GM21515 (cell line): ENCODE measurements around the gene CEP131.
"Not testable (repeated sequence)": the region's sequence is repeated elsewhere in the genome, so short reads cannot be mapped to it uniquely, and the experiment has no call there.

ENCODE experiments used
- ATAC-seq: cut with Tn5 transposase; IDR thresholded peaks from one replicate; pipeline ENCODE4 v1.9.1; 2021; ENCODE audit not compliant: unreplicated experiment

The CEP131 gene

DNA sequence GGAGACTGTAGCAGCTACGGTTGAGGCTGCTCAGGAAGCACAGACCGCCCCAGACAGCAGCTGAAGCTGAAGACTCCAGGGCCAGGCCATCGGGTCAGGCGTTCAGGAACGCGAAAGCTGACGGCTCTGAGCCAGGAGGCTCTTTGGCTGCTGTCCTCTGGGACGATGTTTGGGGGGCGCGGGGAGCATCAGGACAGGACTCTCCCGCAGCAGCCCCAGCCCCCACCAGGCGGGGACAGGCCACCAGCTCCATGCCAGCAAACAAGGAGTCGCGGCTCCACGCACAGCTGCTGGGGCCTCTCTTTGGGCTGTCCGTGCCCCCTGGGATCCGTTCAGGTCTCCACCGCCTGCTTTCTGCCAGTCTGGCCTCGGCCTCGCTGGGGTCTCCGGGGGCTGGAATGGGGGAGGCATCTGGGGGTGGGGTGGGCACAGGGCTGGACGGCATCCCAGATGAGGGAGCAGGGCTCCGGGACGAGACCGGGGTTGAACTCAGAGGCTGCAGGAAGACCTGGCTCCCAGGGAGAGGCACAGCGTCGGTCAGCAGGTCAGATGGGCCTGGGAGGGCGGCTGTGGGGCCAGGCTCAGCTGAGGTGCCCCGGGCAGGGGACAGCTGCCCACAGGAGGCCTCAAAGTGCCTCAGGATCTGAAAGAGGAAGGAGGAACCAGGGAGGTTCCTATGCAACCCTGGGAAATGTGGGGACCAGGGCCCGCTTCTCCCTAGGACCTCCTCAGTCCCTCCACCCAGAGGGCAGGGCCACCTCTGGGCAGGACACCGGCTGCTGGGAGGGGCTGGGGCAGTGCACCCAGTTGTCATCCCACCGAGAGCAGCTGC lies 6.3 kb upstream of the CEP131 start:
- no peak for ATAC-seq

DNA sequence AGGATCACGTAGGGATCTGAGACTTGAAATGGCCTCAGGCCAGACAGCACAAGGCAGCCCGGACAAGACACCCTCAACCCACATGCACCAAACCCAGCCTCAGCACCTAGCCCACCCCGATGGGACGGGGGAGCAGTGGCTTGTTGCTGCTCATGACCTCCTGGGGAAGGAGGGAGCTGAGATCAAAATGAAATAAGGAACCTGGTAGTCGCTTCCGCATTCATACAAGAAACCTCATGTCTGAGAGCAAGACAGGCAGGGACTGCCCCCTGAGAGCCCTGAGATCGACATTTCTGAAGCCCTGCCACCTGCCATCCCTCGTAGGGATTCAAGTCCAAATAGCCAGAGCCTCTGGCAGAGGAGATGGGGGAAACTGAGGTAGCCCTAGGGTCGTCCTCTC lies 5.7 kb upstream of the CEP131 start:
- ATAC-seq, result no peak

DNA sequence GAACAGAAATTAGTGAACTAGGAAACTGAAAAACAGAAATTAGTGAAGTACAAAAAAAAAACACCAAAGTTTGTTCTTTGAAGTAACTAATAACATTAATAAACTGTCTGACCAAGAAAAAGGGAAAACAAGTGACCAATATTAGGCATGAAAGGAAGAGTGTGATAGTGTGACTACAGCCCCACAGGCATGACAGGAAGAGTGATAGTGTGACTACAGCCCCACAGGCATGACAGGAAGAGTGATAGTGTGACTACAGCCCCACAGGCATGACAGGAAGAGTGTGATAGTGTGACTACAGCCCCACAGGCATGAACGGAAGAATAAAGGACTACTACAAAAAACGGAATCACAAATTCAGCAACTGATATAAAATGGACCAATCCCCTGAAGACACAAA lies 4.9 kb upstream of the CEP131 start:
- not testable (repeated sequence) for ATAC-seq

DNA sequence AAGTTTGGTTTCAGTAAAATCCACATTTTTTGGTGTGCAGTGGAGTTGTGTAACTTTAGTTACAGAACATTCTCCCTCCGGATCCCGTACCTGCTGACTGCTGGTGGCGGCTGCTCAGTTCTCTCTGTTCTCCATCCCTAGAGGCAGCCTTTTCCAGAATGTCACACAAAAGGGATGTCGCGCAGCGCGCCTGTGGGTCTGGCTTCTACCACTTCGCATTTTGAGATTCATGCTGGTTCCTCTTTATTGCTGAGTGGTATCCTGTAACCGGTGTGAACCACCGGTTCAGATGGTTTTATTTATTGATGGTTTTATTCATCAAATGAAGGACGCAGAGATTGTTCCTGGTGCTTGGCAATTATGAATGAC lies 981 bp upstream of the CEP131 start:
- ATAC-seq, result no peak

DNA sequence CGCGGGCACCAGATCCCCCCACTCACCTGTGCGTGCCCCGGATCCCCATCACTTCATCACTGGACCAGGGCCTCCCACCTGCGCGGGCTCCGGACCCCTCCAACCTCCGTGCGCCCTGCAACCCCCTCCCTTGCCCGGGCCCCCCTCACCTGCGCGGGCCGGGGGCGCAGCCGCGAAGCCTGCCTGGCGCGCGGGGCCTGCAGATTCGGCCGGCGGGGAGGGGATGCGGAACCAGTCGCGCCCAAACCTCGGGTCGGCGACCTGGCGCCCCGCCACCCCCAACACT lies 202 bp downstream of the CEP131 start:
- ATAC-seq, result no peak

DNA sequence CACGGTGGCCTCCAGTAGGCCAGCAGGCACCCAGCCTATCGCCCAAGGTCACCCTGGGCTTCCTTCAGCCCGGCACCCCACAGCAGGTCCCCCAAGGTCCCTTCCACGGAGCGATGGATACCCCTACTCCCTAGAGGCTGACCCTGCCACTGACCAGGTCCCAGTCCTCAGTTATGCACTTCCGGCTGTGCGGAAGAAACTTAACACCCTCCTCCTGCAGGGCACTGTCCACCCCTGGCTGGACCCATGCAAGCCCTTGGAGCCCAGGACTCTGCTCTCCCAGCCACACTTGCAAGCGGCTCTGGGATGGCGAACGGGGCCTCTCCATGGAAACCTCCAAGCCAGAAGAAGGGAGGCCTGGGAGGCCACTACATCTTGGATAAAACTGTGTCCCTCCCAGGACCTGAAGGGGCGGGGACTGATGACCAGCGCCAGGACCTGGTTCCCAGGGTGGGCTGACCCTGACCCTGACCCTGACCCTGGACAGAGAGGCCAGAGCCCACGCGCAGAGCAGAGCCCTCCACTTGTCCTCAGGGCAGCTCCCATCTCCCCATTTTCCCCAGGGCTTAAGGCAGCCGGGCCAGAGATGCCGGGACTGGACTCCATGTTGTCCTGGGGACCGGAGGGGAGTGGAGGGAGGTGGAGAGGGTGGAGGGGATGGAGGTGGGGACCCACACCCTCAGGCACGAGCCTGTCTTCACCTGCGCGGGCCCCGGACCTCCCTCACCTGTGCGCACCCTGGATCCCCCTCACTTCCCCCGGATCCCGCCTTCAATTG lies 734 bp downstream of the CEP131 start:
- no peak for ATAC-seq

DNA sequence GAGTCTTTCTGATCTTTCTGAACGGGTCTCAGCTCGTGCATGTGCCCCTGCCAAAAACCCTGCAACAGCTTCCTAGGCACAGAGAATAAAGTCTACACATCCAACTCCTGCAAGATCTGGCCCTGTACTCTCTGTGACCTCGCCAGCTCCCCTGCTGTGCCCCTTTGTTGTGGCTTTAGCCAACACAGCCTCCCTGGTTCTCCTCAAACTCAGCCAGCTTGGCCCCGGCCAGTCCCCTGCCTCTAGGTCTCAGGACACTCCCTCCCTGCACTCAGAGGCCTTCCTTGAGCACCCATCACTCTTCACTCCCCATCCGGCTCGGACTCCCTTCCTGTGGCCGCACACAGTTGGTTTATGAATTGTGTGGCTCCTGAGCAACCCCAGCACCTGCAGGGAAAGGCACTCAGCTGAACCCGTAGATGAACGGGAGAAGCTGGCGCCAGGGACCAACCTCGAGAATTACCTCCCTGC lies 1.4 kb downstream of the CEP131 start:
- no peak for ATAC-seq

DNA sequence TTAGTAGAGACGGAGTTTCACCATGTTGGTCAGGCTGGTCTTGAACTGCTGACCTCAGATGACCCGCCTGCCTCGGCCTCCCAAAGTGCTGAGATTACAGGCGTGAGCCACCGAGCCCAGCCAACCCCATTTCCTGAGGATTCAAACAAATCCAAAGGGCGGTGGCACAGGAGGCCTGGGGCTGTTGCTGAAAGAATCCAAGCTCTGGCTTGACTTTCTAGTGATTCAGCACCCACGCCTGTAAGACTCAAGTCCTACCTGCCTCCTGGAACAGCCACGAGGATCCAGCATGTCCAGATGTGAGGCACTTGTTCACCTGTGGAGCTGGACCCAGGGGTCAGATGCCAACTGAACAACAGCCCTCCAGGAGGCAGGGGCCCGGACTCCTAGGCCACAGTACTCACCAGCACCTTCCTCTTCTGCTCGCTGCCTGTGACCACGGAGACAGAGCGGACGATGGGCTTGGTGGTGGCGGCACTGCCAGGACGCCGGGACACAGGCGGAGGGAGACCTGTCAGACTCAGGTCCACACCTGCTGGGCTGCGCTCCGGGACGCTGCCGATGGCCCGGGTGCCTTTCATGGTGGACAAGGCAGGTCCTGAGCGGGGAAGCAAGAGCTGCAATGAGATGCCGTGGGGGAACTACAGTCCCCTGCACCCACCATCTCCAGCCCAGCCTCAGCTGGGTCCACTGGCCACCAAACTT lies 3.1 kb downstream of the CEP131 start:
- no peak for ATAC-seq

DNA sequence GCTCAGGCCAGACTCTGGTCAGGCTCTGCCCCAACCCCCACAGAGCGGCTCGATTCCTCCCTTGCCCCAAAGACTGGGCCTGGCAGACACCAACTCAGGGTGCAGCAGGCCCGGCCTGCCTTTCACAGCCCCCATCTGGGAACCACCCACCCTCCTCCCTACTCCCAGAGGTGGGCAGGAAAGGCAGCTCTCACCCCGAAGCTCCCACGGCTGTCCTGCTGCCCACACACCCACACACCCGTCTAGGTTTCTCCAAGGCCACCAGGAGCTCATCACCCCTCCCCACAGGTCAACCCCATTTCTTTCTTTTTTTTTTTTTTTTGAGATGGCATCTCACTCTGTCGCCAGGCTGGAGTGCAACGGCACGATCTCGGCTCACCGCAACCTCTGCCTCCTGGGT lies 3.8 kb downstream of the CEP131 start:
- ATAC-seq, result no peak

DNA sequence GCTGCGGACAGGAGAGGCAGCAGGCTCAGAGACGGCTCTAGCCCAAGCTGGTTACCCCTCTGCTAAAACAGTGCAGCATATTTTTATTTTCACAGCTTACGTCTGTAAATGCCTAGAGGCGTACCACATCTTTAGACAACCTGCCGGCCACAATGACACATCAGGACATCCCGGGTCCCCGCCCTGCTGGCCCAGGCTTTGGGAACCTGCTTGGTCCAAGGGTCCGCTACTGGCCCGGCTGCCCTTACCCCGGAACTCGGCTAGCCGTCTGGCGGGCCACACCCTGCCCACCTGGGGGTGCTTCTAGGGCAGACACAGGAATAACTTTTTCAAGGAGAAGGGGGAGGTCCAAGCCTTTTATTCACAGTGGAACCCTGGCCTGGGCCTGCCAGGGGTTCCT lies 4.3 kb downstream of the CEP131 start:
- no peak for ATAC-seq

DNA sequence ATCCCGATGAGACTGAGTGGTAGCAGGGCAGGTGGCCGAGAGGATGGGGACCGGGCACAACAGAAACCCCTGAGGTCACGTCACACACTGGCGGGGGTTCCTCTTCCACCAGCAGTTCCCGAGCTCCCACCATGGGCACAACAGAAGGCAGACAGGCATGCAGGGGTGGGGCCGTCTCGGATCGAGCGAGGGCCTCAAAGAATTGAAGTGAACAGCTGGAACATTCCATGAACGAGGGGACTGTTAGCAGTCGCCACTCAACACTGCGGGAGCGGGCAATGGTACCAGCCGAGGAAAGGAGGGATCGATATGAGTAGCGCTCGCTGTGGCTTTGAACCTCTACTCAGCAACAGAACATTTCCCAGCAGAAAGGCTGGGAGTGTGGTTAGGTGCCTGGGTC lies 5.3 kb downstream of the CEP131 start:
- ATAC-seq, result no peak

DNA sequence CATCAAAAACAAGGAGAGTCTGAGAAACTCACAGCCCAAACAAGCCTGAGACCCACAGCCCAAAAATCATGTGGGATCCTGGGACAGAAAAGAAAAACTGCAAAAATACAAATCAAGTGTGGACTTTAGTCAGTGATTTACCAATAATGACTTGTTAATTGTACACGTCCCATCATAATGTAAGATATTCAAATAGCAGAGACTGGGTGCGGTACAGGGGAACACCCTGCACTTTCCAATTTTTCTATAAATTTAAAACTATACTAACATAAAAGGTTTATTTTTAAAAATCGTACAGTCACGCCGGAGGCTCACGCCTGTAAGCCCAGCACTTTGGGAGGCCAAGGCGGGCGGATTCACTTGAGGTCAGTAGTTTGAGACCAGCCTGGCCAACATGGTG lies 8.8 kb downstream of the CEP131 start:
- no peak for ATAC-seq

DNA sequence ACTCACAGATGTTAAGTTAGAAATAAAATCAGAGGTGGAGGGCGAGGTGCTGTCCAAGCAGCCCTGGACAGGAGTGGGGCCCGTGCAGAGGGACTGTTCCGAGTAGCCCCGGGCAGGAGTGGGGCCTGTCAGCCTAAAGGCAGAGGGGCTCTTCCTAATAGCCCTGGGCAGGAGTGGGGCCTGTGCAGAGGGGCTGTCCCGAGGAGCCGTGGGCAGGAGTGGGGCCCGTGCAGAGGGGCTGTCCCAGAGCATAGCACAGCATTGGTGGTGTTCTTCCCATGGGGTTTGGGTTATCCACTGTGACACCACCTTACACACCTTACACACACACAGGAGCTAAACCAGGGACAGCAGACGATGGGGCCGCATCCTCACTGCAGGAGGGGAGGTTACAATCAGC lies 10.4 kb downstream of the CEP131 start:
- ATAC-seq, result no peak

DNA sequence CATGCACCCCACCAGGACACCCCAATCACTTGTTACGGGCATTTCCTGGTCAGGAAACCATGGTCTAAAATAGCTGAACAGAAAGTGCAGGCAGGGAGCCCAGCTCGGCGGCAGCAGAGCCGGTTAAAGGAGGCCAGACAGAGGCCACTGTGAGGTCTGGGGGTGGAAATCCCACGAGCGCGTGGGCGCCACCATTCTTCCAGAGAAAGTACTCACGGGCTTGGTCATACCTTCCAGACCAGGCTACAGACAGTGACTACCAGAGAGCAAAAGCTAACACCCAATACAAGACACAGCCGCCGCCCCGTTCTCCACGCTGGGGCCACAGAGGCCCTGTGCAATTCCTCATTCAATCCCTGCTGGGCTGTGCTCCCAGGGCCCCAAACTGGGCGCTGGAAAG lies 11.9 kb downstream of the CEP131 start:
- ATAC-seq, result no peak

DNA sequence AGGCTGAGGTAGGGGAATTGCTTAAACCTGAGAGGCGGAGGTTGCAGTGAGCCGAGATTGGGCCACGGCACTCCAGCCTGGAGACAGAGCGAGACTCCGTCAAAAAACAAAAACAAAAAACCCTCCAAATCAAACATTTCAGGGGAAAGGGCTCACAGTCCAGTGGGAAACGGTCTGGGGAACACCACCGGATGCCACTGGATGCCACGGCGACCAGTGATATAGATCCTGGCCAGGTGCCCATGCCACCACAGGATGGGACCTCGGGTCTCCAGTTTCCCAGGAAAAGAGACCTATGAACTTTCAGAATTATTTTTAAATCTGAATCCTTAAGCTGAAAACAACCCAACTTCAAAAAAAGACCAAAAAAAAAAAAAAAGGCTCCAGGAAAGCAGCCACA lies 12.3 kb downstream of the CEP131 start:
- ATAC-seq, result no peak

DNA sequence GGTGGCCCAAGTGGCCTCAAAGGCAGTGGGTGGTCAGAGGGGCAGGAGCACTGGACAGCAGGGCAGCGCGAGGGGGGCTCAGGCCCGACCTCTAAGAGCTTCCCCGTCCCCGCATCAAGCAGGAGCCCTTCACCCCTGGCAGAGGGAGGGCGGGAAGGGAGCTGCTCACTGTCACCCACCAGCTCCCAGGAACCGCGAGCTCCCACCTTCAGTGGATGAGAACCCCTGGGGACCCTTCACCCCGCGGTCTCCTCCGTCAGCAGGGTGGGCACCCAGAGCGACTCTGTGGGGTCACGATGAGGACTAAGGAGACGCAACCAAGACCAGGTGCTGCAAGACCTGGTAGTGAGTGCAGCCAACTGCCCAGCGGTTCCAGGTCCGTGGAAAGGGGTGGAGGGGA lies 13.6 kb downstream of the CEP131 start:
- ATAC-seq, result no peak

DNA sequence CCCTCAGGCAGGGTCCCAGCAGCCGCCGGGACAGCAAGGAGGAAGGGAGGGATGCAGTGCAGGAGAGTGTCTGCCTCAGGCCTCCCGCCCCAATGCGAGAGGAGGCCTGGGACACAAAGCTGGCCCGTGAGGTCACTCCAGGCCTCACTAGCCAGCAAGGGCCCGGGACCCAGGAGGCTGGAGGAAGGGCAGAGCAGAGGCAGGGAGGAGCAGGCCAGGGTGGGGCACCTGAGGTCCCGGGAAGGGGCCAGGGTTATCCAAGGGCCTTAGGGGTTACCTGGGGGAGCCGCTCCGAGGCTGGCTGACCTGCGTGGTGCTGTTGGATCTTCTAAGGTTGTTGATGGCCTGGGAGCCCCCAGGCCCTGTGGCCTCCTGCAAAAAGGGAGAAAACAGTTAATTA lies 14.1 kb downstream of the CEP131 start:
- ATAC-seq, result no peak

DNA sequence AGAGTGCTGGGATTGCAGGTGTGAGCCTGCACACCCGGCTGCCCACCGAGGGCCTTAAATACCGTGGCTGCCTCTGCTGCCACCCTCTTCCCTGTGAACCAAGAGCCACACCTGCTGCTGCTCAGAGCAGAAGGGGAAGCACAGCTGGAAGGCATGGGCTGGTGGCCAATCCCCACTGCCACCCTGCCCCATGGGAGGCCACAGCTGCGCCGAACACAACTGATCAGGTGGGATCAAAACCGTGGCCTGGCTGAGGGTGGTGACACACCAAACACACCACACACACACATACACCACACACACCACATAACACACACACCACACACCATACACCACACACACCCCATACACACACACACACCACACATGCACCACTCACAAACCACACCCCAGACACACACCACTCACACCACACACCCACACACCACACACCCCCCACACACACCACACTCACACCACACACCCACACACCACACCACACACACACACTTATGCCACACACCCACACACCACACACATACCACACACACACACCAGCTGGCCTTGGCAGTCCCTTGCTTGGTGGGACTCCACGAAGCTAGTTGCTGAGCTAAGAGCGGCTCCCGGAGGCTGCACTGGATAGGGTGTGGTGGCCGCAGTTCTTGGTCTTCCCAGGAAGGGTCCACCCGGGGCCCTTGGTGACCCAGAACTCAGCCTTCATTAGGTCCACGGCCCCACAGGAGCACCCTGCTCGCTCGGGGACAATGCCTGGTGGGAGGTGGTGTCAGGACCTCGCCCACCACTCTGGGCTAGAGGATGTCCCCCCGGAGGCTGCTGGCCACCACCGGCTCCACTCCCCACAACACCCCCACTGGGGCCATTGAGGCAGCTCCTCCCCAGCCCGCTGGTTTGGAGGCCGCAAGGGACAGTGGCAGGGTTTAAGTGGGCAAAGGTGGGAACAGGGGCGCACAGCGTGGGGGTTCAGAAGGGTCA lies 14.9 kb downstream of the CEP131 start:
- ATAC-seq, result no peak

DNA sequence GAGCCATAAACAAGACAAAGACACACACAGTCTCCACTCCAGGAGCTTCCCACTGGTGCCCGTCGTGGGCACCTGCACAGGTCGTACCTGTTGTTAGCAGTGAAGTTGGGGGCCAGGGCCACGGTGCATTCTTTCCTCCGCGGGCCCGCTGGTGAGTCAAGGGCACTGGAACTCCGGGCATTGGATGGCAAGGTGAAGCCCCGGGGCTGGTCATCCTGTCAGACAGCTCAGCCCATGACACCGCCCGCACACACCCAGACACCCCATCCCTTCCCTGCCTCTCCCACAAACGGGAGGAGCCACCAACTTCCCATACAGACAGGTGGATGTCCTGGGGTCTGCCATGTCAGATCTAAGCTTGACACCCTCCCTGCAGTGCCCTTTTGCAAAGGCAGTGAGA lies 16.1 kb downstream of the CEP131 start:
- no peak for ATAC-seq

DNA sequence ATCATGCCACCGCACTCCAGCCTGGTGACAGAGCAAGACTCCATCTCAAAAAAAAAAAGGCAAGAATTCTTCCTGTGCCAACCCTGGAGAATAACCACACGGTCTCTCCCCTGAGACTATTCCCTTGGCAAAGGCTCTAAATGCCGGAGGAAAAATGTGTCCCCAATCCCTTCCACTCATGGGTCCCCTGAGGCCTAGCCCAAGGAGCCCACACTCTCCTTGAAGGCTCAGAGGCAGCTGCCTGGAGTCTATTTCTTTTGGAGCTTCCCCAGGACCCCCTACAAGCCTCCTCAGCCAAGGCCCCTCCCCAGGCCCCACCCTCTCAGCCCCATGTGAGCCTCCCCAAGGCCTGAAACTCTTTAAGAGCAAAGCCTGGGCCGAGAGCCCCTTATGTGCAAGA lies 16.6 kb downstream of the CEP131 start:
- no peak for ATAC-seq

DNA sequence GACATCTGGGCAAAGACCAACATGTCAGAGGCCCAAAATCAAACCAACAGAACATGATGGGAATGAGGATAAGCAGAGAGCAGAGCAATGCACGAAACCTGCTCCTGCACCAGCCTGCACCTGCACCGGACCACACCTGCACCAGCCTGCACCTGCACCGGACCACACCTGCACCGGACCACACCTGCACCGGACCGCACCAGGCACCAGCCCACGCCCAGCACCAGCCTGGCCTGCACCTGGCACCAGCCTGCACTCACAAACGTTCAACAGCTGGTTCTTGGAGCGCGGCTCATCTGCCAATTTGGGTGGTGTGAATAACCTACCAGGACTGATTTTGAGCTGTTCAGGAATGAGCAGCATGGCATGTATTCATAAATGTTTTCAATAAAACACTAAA lies 18.2 kb downstream of the CEP131 start:
- no peak for ATAC-seq
